NCI-H1694 treated with DMSO at 0.1 percent for 48 hours (cell line): Measurements from ENCODE around the gene DOK6.
"Not testable (repeated sequence)": the region's sequence is repeated elsewhere in the genome, so short reads cannot be mapped to it uniquely, and the experiment has no call there.

Experiments
- DNase-seq: peaks from one replicate; lab custom pipeline; 2025; lab: John Stamatoyannopoulos, UW

DOK6 gene

DNA sequence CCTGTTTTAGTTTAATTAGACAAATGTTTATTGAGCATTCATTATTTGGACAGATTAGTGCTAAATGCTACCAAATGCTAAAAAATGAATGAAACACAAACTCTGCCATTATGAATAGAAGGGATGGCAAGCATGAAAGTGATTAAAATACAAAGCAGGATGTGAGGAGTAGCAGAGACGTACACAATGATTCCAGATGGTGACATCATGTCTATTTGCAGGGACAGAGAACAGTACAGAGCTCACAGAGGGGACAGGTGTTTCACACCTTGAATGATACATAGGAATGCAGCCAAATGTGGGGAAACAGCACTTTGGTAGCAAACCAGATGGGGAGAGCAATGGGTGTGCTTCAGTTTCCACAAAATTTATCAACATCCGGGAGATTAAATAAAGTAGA lies 470.7 kb downstream of the DOK6 start:
- DNase-seq, result no peak

DNA sequence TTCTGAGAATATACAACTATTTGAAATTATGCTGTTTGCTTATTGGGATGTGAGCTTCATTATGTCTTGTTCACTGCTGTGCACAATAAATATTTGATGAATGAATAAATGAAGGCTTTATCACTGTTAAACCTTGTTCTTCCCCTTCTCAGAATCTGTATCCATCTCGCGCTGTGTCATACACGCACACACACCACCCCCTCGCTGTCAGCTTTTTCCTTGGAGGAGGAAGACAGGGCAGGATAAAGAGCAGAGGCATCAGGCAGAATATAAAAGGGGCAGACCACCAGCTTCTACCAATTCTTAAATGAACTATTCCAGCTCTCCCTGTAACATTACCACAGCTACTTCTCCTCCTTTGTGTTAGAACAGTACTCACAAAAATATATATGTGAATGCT lies 472.0 kb downstream of the DOK6 start:
- no peak for DNase-seq

DNA sequence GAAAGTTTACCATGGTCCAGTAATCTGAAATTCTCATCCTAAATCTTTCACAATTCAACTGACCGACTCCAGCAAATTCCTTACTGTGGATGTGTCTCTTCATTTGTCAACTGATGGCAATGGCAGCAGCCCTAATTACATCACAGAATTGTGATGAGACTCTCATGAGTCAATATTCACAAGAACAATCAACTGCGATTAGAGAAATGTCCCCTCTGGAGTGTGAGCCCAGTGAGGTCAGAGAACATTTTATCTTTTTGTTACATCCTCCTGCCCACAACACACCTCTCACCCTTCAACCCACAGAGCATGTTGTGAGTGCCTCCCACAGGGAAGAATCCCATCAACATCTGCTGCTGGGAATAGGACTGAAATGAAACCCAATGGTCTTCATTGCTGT lies 473.4 kb downstream of the DOK6 start:
- DNase-seq, result no peak

DNA sequence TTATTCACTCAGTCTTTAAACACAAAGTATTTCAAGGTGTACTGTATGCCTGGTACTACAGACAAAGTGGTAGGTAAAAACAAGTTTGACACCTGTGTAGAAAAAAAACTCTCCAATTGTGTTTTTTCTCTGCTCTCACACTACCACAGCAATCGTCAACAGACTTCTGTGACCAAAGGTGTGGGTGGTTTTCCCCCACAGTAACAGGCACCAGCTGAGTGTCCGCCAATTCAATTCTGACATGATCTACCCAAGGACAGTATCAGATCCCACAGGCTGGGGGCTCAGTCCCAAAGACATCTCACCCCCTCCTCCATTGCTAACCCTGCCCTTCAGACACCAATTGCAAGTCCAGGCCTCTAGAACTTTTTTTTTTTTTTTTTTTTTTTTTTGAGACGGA lies 475.8 kb downstream of the DOK6 start:
- DNase-seq, result no peak

DNA sequence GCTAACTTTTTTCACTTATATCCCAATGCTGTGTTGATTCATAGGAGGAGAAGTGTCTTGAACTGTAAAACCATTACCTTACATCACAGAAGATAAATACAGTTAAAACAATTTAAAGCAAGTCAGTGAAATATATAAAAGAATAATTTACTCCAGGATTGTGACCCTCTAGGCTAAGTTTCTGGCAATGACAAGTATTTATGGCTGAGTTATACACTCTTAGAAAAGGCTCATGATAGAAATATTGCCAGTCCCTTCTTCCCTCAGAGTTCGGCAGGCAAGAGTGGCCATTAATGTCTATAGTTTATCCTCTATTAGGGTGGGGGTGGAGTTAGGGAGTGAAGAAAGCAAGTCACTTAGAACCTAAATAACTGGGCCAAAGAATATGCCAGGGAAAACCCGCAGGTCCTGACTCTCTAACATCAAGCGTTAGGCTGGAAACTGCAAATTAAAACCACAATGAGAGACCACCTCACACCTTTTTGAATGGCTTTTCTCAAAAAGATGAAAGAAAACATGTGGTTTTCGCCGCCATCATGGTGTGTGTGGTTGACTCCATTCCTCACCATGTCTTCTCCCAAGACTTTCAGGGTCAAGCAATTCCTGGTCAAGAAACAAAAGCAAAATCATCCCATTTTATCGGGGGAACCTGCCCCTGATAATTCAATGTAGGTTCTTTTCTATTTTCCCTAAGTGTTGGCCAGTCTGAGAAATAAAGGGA lies 477.7 kb downstream of the DOK6 start:
- DNase-seq, result no peak

DNA sequence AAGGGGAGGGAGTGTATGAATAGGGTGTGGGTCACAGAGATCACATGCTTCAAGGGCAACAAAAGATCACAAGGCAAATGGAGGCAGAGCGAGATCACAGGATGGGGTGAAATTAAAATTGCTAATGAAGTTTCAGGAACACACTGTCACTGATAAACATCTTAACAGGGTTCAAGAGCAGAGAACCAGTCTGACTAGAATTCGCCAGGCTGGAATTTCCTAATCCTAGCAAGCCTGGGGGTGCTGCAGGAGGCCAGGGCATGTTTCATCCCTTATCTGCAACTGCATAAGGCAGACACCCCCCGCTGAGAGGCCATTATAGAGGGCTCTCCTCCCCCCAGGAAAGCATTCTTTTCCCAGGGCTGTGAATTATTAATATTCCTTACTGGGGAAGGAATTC lies 478.4 kb downstream of the DOK6 start:
- DNase-seq, result not testable (repeated sequence)

DNA sequence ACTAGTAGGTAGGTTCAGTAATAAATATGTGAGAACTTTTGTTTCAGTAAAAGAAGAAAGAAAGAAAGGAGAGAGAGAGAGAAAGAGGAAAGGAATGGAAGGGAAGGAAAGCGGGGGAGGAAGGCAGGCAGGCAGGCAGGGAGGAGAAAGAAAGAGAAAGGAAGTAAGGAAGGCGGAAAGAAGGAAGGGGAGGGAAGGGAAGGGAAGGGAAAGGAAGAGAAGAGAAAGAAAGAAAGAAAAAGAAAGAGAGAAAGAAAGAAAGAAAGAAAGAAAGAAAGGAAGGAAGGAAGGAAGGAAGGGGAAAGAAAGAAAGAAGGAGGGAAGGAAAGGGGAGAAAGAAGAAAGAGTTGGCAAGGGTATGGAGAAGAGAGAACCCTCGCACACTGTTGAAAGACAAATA lies 479.4 kb downstream of the DOK6 start:
- DNase-seq, result no peak

DNA sequence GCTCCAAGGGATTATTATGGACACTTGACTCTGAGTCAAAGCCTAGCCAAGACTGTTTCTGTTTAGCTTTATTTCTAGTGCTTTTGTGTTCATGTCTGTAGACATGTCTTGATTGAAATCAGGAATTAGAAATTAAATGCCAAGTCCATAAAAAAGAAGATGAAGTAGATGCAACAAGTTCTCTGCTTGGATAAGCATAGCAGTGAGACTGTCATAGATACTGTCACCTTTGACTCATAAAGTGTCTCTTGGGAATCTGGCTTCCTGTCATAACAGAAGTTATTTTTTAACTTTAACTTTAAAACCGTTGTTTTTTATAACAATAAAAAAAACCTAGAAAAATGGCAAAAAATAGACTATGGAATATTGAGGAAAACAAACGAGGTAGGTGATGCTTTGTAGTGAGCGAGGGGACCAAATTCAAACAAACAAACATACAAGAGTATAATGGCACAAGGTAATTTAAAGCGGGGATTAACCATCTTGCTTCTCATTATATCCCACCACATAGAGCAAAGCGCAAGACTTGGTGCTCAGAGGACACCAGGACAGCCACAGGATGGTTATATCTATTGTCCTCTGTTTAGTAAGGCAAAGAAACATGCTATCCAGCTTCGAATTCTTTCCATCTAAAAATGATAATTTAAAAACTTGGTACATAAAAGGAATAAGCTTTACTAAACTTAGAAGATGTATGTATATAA lies 482.4 kb downstream of the DOK6 start:
- DNase-seq, result no peak

DNA sequence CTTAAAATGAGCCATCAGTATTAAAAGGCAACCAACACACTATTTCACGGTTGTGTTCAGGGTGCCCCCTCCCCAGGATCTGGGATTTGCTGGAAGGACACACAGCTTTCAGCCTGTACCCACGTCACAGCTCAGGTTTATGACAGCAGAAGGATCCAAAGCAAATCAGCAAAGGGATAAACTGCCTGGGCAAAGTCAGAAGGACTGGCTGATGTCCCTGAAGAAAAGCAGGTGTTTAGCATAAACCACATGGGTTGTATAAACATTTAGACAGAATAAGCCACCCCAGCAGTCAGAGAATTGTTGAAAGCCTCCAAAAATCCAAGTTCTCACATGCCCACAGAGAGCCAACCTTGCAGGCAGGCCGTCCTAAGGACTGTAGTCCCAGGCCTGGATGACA lies 483.1 kb downstream of the DOK6 start:
- no peak for DNase-seq

DNA sequence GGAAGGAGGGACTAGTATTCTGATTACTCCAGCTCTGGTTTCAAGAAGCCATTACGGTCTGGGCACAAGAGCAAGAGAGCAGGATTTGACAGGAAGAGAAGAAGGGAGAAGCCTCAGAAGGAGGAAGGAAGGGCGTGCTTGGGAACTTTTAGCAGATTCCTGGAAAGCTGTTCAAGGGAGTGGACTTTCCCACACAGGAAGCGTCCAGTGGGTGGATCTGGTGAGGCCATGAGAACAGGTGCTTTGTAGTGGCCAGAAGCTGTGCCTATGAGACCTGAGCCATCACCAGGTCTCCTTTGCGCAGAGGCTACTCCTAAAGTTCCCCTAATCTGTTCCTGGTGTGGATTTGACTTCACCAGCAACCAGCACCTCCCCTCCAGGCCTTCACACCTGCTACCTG lies 484.7 kb downstream of the DOK6 start:
- no peak for DNase-seq

DNA sequence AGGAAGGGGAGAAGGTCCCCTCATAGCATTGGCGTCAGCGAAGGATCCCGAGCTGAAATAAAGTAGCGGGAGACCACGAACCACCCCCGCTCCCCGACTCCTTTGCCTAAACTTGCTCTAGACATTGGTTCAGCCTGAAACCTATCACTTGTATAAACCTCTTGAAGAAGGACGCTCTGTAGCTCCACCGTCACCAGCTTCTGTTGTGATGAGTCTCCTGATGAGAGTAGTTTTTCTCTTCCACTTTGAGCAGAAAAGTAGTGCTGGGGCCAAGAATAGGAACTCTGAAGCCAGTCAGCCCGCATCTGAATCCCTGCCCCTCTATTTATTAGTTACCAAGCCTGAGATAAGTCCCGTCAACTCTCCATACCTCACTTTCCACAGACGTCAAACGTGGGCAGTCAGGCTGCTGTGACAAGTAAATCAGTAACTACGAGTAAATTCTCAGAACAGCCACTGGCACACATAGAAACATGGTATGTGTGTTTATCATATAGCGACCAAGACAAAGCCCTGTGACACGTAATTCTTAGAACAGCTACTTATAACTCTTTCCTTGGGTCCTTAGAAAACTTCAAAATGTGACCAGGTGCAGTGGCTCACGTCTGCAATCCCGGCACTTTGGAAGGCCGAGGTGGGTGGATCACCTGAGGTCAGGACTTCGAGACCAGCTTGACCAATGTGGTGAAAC lies 485.3 kb downstream of the DOK6 start:
- no peak for DNase-seq

DNA sequence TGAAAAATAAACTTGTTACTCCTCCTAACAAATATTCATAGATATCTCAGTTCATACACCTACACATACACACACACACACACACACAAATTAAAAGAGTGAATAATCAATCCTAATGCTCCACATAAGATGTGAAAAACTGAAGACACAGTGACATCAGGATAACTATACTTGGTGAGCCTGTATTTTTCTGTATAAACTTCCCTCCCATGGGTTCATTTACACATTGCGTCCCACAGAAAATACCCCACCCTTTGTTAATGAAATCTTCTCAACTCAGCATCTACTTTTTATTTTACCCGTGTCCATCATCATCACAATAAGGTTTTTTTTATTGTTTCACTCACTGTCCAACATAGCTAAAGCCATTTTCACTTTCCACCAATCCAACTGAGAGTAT lies 486.6 kb downstream of the DOK6 start:
- DNase-seq, result no peak

DNA sequence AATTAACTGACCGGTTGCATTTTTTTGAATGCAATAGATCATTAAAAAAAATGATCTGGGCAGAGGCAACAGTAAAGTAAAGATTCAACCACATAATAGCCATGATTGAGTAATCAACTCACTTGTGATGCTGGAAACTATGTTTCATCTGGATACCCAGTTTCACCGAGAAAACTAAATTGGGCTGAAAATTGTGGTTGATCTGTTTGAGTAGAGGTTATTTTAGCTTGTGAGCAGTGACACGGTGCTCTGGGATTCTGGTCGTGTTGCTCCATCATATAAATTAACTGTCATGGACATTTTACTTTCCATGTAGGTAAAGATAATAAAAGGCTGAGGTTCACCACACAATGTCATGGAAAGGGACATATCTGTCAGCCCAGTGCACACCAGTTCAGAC lies 488.3 kb downstream of the DOK6 start:
- DNase-seq, result no peak

DNA sequence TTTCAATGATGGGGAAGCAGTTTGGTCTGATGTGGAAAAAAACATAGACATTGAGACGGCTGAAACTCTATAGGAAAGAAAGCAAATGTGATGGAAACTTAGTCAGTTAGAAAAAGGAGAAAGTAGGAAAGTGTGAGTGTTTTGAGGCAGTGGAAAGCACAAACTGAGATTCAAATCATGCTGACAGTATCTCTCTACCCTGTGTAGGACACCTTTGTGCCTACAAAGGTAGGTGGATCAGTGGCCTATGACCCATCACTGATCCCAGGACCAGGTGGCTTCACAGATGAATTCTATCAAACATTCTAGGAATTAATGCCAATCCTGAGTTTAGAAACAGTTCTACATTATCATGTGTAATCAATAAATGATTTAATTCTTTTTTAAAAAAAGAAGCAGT lies 489.9 kb downstream of the DOK6 start:
- no peak for DNase-seq

DNA sequence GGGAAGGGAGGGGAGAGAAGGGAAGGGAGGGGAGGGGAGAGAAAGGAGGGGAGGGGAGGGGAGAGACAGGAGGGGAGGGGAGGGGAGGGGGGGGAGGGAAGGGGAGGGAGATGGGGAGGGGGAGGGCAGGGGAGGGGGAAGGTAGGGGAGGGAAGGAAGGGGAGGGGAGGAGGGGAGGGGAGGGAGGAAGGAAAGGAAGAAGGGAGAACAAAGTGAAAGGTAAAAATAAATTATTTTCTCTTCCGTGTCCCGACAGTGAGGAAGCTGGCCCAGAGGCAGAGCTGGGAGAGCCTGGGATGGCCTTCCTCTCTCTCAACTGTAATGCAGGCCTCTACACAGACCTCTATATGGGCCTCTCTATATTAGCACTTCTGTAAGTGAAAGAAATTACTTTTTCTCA lies 493.8 kb downstream of the DOK6 start:
- no peak for DNase-seq

DNA sequence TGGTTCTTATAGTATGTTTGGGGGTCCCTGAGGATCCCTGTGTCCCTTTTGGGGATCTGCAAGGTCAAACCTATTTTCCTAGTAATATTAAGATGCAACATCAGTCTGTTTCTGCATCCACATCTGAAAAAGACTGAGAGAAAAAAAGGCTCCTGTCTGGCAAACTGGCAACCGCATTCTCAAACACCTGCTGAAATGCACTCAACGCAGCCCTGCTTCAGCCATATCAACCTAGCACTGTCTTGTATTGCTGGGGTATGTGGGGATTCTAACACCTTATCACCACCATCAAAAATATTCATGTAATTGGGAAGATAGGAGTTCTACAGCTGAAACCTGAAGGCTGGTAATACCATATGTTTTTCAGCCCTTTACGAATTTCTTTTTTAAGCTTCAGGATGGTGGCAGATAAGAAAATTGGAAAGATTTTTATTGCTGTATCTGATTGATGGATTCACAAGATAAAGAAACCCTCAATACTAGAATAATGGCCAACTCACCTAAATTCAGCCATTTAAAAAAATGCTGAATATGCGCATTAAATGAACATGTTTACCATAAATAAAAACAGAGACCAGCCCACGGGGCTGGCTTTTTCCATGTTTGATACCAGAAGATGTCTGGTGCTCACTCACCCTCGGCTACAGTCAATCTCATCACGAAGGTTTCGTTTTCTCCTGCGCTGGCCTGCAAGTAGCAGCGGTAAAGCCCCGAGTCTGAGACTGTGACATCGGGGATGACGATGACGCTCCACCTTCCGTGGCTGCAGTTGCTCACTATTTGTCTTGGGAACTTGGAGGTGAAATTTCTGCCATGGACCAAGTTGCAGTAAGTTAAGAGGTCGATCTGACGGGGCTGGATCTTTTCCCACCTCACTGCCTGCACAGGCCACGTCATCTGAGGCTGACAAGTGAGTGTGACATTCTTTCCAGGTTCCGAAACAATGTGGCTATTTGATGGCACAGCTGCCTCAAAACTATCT lies 494.7 kb downstream of the DOK6 start:
- DNase-seq, result no peak

DNA sequence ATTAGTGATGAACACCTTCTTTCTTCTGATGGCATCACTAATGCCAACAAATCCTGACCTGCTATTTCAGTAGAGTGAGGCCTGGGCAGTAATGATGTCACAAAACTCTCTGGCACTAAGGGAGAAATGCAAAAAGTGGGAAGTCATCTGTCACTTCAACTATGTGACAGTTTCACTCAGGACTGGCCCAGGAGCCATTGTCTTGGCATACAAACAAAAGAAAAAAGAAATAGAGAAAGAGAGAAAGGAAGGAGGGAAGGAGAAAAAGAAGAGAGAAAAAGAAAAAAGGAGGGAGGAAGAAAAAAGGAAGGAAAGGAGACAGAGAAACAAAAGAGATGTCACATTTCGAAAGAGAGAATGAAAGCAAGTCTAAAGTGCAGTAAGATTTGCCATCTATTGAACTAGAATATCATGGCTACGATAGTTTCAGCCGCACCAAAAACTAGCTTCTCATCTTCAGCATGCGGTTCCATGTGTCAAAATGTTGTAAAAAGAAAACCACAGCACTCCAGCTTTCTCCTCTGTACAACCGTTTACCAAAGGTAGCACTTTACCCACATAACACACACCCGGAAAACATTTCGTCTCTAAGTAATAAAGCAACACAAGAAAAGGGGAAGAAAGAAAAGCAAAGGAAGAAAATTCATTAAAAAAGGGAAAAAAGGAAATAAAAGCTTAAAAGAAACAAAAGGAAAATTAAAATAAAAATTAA lies 496.9 kb downstream of the DOK6 start:
- no peak for DNase-seq

DNA sequence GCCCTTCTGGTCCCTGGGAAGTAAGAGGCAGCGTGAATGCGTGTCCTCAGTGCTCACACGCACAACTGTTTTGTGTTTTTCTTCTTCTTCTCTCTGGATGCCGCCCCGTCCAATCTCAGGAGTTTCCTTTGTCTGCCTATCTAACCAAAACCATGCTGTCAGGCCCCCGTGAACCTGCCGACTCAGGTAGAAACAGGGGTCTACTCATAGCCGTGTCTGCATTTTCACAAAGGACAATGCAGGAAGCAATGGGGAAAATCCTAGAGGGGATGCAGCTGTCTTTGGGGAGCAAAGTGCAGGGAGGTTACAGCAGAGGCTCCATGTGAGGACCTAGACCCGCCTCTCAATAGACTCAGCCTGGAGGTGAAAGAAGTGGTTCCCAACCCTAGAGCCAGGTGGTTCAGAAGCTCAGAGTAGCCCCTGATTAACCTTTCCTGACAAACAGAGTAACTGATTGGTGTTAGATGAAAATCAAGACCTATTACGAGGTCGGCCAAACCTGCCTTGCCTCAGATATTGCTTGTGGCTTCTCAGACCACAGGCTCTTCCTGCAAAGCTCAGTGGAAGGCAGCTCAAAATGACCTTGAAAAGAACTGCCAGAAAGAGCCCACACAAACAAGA lies 497.7 kb downstream of the DOK6 start:
- DNase-seq, result no peak
